A172 (cell line): ENCODE data around the gene CUTC. TPM values are rescaled to one million over a fixed set of nuclear protein-coding genes. Genes with fewer than 3 reads are reported as not detected.
A peak's percentile ranks its signal among the peaks of the same experiment; 100 is the strongest.
"Not testable (repeated sequence)": the region's sequence is repeated elsewhere in the genome, so short reads cannot be mapped to it uniquely, and the experiment has no call there.

Experiments used
- DNase-seq: peaks from one replicate; pipeline ENCODE4 v3.0.0-alpha.2; 2015; ENCODE audit warnings: low spot score
- total RNA-seq: library from RNA; depleted of rRNA; stranded (reverse); fragments of >200 nt; shearing (Covaris generic); gene quantifications from 2 replicates; pipeline ENCODE4 v1.2.3, GENCODE V29; 2014

CUTC gene
- total RNA-seq, 1 experiment from 2014 or later: 39.2 TPM

- no peak for DNase-seq
Observed at GRCh38 chr10:99742701-99743100, 10.7 kb downstream of the CUTC start.

GRCh38 chr10:99743841-99744240 is 11.8 kb downstream of the CUTC start:
- no peak for DNase-seq

GRCh38 chr10:99746166-99746565 is 14.1 kb downstream of the CUTC start:
- not testable (repeated sequence) for DNase-seq

- no peak for DNase-seq
Observed at GRCh38 chr10:99748823-99749451, 16.9 kb downstream of the CUTC start.

GRCh38 chr10:99750641-99751040 is 18.6 kb downstream of the CUTC start:
- DNase-seq: no peak

GRCh38 chr10:99754670-99755069 is 22.6 kb downstream of the CUTC start:
- DNase-seq: no peak

GRCh38 chr10:99756159-99756558 is 24.1 kb downstream of the CUTC start:
- no peak for DNase-seq

- DNase-seq: no peak
Observed at GRCh38 chr10:99758211-99758891, 26.3 kb downstream of the CUTC start.

- DNase-seq: no peak
Observed at GRCh38 chr10:99760321-99760720, 28.3 kb downstream of the CUTC start.

- DNase-seq: no peak
Observed at GRCh38 chr10:99761365-99761764, 29.3 kb downstream of the CUTC start.

GRCh38 chr10:99765672-99766301 is 33.8 kb downstream of the CUTC start:
- no peak for DNase-seq

- DNase-seq: no peak
Observed at GRCh38 chr10:99766302-99766681, 34.3 kb downstream of the CUTC start.

- no peak for DNase-seq
Observed at GRCh38 chr10:99767901-99768300, 35.9 kb downstream of the CUTC start.

GRCh38 chr10:99768556-99768955 is 36.5 kb downstream of the CUTC start:
- DNase-seq: no peak

GRCh38 chr10:99769706-99770105 is 37.7 kb downstream of the CUTC start:
- no peak for DNase-seq

GRCh38 chr10:99770408-99771045 is 38.5 kb downstream of the CUTC start:
- DNase-seq: no peak

GRCh38 chr10:99775850-99776249 is 43.8 kb downstream of the CUTC start:
- DNase-seq: peak; percentile 88

GRCh38 chr10:99777918-99778714 is 46.1 kb downstream of the CUTC start:
- peak; percentile 59 for DNase-seq

GRCh38 chr10:99779335-99779734 is 47.3 kb downstream of the CUTC start:
- DNase-seq: peak; percentile 74

- DNase-seq: no peak
Observed at GRCh38 chr10:99781734-99782429, 49.8 kb downstream of the CUTC start.
